SKM-1 treated with dmso at 0.1 percent for 144 hours (cell line): ENCODE measurements around the gene TADA2A.
"Not testable (repeated sequence)": the region's sequence is repeated elsewhere in the genome, so short reads cannot be mapped to it uniquely, and the experiment has no call there.

Experiments used
- DNase-seq: peaks from one replicate; lab custom pipeline; 2025; ENCODE audit not compliant: unreplicated experiment; lab: John Stamatoyannopoulos, UW

Gene TADA2A

DNA sequence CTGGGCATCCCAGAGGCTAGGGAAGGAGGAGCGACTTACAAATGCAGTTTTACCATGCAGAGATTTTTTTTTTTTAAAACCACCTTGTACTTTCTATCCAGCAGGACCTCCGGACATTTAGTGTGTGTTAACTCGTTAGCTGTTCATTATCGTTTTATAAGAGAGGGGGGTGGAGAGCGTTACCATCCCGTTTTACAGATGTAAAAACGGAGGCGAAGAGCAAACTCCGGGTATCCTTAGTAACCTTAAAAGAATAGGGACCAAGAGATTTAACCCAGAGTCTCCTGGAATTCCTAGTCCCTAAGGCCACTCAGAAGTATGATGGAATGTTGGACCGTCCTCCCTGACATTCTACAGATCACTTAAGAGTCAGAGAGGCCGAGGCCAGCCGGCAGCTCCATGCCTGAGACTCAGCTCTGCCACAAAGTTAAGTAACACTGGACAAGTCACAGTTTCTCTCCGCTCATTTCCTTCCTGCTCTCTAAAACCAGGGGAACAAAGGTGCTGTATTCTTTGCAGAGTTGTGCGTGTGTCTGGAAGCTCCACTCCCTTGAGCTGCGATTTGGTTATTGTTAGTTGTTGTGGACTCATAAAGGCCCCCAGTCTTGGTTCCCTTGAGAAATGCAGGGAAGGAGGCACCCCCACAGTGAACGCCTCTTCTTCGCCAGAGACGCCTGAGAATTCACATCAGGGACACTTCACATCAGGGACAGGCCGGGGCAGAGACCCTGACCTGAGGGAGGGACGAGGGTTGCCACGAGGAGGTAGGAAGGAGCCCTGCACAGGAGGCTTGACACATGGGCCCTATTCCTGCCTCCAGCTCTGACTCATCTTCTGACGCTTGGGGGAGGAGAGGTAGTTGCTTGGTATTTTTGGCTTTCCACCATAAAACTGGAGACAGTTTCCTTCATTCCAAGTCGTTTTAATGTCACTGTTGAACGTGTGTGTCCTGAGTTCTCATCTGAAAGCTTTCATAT lies 84.2 kb downstream of the TADA2A start:
- DNase-seq = peak; percentile 37

DNA sequence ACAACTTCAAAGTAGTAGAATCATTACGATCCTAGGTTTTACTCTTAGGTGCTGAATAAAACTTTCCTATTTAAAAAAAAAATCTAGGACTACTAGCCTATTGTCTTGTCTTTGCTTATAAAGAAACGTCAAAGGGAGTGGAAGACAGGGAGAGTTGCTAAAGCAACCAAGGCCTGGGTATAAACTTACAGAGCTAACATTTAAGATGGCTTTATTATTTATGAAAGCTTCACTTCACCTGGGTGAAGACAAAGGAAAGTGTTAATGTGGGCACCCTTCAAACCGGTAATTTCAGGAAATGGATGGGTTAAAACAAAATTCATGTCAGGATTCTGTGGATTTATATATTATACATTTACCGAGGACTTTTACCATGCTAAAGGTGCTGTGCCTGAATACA lies 85.5 kb downstream of the TADA2A start:
- DNase-seq = no peak

DNA sequence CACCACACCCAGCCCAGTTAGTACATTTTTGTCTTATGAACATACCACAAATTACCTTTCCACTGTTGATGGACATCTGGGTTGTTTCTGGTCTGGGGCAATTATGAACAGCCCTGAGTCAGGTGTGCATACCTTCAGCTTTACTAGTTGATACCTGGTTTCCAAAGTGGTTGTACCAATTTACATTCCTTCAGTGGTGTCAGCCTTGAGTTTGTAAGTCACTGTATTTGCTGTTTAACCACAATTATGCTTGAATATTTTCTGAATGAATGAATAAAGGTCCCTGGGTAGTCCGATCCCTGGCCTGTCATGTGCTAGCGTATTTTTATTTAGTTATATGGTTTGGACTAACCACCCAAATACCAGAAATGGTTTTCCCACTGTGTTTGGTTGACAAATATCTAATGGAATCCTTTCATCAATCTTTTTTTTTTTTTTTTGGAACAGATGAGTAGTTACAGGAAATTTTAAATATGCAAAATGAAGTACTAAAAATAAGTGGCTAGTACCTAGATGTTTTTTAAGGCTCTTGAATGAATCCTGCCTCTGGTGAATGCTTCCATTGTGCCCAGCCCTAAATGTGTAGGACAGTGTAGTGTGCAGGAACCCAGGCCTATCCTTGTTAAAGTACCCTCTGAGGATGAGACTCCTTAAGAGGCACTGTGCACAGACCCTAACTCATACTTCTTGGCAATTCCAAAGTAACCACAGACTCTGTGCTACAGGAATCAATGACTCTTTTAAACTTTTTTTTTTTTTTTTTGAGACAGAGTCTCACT lies 86.8 kb downstream of the TADA2A start:
- no peak for DNase-seq

DNA sequence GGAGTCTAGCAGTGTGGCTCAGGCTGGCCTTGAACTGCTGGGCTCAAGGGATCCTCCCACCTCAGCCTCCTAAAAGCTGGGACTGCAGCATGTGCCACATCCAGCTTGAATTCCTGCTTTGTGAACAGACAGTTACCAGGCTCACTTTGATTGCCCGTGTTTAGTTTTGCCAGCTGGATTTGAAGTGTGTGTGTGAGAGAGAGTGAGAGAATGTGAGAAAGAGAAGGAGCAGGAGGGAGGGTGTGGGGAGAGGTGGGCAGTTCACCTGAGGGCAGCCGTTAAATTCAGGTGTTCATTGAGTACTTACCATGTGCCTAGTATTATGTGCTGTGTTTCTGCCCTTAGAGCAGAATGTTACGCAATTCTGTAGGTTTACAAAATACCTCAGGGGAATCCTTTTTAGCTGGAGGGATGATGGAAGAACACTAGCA lies 87.7 kb downstream of the TADA2A start:
- DNase-seq = peak; percentile 22

DNA sequence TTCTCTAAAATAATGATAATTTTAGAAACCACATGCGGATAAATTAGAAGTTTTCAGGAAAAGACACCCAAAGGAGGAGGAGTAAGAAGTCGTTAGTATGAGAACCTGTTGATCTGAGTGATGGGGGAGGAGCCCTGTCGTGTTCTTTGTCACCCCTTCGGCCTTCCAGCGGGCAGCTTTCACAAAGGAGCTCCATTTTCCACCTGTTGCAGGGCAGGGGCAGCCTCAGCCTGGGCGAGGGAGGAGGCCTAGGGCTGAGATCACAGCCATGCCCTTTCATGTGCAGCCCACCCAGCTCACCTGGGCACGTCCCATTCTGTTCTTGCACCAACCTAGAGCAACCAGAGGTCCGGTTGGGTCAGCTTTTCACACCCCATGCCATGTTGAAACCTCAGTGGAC lies 88.3 kb downstream of the TADA2A start:
- DNase-seq = no peak

DNA sequence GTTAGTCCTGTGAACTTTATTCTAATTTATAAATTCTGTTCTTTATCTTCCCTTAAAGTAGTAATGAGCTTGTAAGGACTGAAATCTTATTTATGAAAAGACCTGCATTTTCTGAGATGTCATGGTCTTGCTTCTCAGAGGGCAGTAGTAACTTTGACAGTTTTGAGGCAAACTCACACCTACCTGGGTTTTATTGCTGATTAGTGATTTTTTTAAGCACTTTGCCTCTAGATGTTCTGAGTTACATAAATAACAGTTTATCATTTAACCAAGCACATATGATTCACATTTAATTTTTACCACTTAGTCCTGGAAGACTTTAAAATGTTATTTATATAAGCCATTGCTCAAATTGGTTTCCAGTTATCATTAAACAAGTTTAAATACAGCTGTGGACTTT lies 93.7 kb downstream of the TADA2A start:
- no peak for DNase-seq

DNA sequence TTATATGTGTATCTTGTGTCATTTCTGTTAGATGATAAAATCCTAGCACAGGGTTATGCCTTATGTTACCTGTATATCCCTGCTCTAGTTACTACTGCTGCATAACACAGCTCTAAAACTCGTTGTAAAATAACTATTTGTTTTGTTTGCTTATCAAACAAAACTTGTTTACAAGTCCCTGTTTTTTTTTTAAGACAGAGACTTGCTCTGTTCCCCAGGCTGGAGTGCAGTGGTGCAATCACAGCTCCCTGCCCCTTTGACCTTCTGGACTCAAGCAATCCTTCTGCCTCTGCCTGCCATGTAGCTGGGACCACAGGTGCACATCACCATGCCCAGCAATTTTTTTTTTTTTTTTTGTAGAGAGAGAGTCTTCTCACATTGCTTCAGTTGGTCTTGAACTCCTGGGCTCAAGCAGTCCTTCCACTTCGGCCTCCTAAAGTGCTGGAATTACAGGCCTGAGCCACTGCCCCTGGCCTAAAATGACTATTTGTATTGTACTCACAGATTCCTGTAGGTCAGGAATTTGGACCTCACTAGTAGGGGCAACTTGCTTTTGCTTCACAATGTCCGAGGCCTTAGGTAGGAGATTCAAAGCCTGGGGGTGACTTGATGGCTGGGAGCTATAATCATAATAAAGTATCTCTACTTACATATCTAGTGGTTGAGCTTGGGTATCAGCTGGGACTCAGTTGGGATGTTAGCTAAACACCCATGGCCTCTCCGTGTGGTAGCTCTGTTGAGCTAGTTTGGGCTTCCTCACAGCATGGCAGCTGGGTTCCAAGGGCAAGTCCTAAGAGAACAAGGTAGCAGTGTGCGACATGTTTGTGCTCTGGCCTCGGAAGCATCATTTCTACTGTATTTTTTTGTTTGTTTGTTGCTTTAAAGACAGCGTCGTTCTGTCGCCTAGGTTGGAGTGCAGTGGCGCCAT lies 95.6 kb downstream of the TADA2A start:
- DNase-seq = no peak

DNA sequence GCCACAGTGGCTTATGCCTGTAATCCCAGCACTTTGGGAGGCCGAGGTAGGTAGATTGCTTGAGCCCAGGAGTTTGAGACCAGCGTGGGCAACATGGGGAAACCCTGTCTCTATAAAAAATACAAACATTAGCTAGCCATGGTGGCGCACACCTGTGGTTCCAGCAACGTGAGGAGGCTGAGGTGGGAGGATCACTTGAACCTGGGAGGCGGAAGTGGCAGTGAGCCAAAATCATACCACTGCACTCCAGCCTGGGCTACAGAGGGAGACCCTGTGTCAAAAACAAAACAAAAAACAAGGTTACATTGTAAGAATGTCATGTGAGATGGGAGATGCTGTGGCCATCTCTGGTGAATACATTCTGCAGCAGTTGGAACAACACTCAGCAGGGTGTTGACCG lies 96.5 kb downstream of the TADA2A start:
- DNase-seq = no peak

DNA sequence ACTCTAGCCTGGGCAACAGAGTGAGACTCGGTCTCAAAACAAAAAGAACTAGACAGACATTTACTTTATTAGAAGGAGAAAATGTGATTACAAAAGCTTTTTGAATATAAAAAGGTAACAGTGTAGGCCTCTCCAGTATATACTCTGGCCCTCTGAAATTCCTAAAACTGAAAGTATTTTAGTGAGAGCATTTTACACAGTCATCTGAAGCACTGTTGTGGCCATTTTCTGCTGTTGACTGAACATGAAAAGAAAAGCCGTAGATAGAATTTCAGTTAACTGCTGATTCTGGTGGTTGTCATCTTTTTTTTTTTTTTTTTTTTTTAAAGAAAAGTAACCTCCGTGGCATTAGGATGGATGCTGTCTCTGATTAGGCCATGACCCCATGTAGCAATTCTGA lies 98.6 kb downstream of the TADA2A start:
- DNase-seq = no peak

DNA sequence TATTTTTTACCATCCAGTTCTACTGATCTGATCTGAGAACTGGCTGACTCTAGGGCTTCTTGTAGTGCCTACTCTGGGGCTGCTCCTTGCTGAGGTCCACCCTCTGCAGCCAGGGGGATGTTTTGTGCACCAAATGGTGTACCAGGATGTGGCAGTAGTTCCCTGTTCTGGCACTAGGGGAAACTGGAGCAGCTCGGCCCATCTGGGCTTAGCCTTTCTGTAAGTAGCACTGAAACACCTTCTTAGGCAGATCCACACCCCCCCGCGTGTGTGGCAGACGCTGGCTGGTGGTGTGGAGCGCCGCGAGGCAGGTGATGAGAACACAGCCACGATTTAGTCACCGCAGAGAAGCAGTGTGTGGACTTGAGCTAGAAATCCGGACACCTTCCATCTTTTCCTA lies 100.0 kb downstream of the TADA2A start:
- DNase-seq = peak; percentile 46

DNA sequence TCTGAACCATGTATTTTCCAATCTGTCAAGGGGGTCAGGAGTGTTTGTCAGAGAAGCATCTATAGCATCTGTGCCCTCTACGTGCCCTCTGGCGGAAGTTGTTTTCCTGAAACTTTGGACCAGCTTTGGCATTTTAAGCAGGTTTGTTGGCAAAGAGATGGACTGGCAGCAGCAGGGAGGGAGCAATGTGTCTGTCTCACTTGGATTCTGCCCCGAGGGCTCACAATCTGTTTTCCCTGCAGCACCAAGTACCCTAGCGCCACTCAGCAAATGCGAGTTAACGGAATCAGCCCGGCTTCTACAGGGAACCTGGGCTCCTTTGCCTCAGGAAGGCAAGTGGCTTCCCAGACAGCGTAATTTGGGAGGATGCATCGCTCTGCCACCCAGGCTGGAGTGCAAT lies 100.4 kb downstream of the TADA2A start:
- DNase-seq = no peak

DNA sequence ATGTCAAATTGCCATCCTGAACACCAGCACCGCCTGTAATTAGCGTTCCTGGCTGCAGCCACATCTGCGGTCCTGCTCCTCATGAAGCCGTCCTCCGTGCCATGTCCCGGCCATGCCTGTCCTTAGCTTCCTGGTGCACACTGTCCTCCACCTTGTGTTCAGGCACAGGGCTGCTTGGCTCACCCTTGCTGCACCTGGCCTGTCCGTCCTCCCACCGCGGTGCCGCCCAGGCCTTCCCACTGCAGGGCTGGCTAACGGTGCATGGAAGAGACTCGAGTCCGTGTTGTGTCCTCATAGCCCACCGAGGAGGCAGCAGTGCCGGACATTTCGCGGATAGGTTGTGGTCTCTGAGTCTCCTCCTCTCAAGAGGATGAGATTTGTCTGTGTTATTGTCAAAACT lies 103.4 kb downstream of the TADA2A start:
- no peak for DNase-seq

DNA sequence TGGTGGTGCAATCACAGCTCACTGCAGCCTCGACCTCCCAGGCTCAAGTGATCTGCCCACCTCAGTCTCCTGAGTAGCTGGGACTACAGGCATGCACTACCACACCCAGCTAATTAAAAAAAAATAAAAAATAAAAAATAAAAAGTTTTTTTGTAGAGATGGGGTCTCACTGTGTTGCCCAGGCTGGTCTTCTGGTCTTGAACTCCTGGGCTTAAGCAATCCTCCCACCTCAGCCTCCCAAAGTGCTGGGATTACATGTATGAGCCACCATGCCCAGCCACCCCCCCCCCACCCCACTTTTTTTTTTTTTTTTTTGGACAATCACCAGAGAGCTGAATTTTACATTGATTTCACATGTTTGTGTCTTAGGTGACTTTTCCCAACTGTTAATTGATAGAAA lies 105.0 kb downstream of the TADA2A start:
- not testable (repeated sequence) for DNase-seq

DNA sequence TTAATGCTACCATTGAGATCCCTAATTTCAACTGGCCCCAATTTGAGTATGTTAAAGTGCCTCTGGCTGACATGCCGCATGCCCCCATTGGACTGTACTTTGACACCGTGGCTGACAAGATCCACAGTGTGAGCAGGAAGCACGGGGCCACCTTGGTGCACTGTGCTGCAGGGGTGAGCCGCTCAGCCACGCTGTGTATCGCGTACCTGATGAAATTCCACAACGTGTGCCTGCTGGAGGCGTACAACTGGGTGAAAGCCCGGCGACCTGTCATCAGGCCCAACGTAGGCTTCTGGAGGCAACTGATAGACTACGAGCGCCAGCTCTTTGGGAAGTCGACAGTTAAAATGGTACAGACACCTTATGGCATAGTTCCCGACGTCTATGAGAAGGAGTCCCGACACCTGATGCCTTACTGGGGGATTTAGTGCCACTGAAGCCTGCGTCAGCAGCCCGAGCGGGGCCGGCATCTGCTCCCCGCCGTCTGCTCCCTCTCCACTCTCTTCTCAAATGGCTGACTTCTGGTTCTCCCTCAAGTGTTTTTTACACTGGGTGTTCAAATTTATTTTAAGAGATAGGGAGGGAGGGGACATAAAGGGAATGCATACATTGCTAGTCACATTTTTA lies 105.9 kb downstream of the TADA2A start:
- no peak for DNase-seq

DNA sequence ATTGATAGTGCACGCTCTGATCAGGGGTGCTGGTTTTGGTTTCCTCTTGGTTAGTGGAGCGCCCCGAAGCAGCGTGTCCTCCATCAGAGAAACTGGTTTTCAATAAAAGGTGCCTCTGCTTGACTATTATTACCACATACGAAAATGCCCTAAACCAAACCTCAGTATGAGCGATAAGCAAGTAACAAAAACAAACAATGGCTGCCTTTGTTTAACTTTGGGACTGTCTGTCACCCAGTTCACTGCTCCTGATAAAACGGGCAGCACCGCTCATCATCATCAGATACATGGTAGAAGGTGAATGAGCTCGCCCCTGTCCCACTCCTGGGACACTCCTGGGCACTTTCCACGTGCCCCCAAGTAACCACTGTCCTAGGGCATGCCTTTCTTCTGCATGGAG lies 107.0 kb downstream of the TADA2A start:
- DNase-seq = no peak

DNA sequence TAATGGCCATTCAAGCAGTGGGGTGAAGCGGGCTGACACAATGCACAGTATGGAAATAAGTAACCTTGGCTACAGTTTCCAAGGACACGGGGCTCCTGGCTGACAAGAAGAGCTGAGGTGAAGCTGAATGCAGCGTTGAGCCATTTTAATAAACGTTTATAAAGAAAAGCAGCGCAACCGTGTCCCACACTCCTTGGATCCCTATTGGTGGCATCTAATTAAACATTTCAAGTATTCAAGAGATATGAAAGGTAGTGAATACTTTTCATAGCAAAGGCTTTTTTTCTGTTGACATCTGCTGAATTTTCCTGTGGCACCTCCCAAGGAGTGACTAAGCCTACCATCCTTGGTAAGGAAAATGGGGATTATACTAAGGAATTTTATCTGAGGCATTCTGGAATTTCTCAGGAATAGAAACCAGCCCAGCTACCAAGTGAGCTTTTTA lies 109.5 kb downstream of the TADA2A start:
- no peak for DNase-seq

DNA sequence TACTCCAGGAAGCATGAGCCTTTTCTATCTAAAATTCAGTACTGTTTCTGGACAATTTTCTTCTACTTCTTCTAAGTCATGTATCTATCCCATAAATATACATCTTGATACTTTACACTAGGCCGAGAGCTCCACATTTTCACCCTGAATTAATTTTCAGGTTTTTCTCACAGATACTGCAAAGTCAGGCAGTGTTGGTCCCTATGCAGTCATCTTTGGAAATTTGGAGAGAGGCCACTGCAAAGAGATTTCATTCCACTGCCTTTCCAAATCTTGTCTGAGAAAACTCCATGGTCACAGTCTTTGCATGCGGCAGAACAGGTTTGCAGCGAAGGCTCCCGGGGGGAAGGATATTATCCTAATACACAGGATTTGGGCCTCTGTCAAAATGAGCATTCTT lies 111.2 kb downstream of the TADA2A start:
- no peak for DNase-seq

DNA sequence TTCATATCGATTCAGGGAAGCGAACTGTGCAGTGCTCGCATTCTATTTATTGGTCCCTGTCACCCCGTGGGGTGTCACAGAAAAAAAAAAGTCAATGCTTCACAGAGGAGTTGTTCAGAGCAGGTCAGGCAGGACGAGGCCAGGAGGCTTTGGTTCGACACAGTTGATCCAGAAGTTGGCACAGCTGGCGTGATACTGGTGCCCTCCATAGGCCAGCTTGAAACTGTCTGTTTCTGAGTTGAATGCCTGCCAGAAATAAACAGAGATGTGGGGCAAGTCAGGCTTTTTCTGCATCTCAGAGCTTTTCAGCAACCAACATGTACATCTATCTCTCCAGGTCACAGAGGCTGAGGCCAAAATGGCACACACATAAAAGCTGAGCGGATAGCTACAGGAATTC lies 112.1 kb downstream of the TADA2A start:
- no peak for DNase-seq

DNA sequence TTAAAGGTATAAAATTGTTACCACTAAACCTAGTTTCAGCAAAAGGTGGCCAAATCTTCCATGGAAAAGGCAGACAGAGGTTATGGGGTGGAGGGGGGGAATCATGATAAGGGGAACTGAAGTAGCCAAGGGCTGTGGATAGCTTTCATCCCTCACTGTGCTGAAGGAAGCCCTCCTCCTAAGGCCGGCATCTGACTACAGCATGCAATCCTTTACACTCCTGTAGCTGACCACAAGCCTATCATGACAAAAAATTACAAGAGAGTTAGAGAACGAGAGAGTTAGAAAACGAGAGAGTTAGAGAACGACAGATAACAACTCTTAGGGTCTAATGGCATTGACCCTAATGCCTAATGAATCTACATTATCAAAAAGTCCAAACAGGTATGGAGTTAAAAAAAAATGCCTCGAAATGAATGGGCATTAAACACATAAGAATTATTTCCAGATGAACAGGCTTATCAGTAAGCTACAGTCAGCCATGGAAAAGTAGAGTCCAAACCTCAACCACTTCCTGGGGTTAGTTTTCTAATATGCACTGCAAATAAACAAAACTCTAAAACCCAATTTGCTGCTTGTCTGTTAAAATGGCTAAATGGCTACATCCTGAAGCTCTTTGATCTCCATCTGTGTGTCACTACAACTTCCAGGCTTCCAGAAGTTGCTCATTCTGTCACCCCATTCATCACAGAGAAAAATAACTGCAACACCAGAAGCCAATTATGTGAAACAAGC lies 112.7 kb downstream of the TADA2A start:
- no peak for DNase-seq

DNA sequence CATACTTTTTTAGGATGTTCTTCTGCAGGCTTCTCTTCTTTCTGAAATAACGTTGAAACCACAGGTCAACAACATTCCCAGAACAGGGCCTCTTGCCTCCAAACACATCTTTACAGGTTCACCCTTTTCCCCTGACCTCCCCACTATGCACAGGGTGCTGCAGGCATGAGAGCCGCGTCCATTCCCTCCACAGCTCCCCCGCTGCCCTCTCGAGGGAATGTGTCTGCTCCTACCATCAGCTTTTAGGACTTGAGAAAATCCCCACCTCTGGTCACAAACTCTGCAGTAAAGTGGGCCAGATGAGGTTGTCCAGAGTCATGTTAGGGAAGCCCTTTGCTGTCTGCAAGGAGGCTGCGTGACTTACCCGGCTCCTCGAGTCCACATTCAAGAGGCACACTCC lies 113.5 kb downstream of the TADA2A start:
- no peak for DNase-seq
